SHP77 (cell line): ENCODE data around the gene TMCC3.
A peak's percentile ranks its signal among the peaks of the same experiment; 100 is the strongest.
"Not testable (repeated sequence)": the region's sequence is repeated elsewhere in the genome, so short reads cannot be mapped to it uniquely, and the experiment has no call there.

Source experiments
- DNase-seq, 2 experiments: peaks; one replicate each; lab custom pipeline; 2025; lab: John Stamatoyannopoulos, UW

TMCC3 gene

GRCh38 chr12:94566345-94566744 lies 84.0 kb downstream of the TMCC3 start:
- no peak for DNase-seq

GRCh38 chr12:94565683-94566082 lies 84.7 kb downstream of the TMCC3 start:
- no peak for DNase-seq

GRCh38 chr12:94563286-94563685 lies 87.1 kb downstream of the TMCC3 start:
- DNase-seq = no peak

- peak; percentile 36 to 49 for DNase-seq
Observed at GRCh38 chr12:94561943-94562411, 88.4 kb downstream of the TMCC3 start.

- no peak for DNase-seq
Observed at GRCh38 chr12:94560431-94561221, 89.7 kb downstream of the TMCC3 start.

GRCh38 chr12:94558612-94559011 lies 91.7 kb downstream of the TMCC3 start:
- no peak for DNase-seq

GRCh38 chr12:94557746-94558295 lies 92.5 kb downstream of the TMCC3 start:
- DNase-seq = no peak

GRCh38 chr12:94555687-94556086 lies 94.7 kb downstream of the TMCC3 start:
- DNase-seq = no peak

- no peak for DNase-seq
Observed at GRCh38 chr12:94553875-94554274, 96.5 kb downstream of the TMCC3 start.

GRCh38 chr12:94553130-94553519 lies 97.2 kb downstream of the TMCC3 start:
- no peak for DNase-seq

GRCh38 chr12:94551810-94552209 lies 98.5 kb downstream of the TMCC3 start:
- no peak for DNase-seq

GRCh38 chr12:94550964-94551363 lies 99.4 kb downstream of the TMCC3 start:
- DNase-seq = no peak

GRCh38 chr12:94548833-94549232 lies 101.5 kb downstream of the TMCC3 start:
- DNase-seq = not testable (repeated sequence)

GRCh38 chr12:94545935-94546771 lies 104.2 kb downstream of the TMCC3 start:
- DNase-seq = peak; percentile 7 to 32

- DNase-seq = no peak
Observed at GRCh38 chr12:94544355-94544754, 106.0 kb downstream of the TMCC3 start.

GRCh38 chr12:94538318-94538717 lies 112.0 kb downstream of the TMCC3 start:
- no peak for DNase-seq

GRCh38 chr12:94536040-94536965 lies 114.1 kb downstream of the TMCC3 start:
- peak in 1 of 2 experiments; percentile 8 for DNase-seq

- peak; percentile 81 for DNase-seq
Observed at GRCh38 chr12:94535510-94535921, 114.8 kb downstream of the TMCC3 start.

- DNase-seq = peak in 1 of 2 experiments; percentile 17
Observed at GRCh38 chr12:94534774-94535509, 115.4 kb downstream of the TMCC3 start.

GRCh38 chr12:94534278-94534677 lies 116.1 kb downstream of the TMCC3 start:
- DNase-seq = no peak
